ENCODE measurements around the gene DYRK1B.
"Not testable (repeated sequence)": the region's sequence is repeated elsewhere in the genome, so short reads cannot be mapped to it uniquely, and the experiment has no call there.

Gene DYRK1B

GRCh38 chr19:39829702-39830275, 4.2 kb downstream of the DYRK1B start:
- no peak for DNase-seq

GRCh38 chr19:39828654-39829032, 5.3 kb downstream of the DYRK1B start:
- DNase-seq: no peak

- DNase-seq: no peak
These were observed 5.8 kb downstream of the DYRK1B start for GRCh38 chr19:39828015-39828653.

DNA sequence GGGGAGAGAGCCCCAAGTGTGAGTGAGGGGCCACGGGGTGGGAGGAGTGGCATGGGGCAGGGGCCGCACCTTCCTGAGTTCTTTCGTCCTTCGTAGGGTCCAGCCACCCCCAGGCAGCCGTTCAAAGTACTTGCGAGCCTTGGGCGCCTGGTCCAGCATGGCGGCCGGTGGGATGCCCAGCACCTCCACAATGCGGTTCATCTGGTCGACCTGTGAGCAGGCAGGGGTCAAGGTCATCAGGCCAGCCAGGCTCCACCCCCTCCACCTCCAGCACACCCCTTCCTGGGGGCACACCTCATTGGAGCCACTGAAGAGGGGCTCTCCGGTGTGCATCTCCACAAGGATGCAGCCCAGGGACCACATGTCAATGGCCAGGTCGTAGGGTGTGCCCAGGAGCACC, 6.7 kb downstream of the DYRK1B start:
- DNase-seq: no peak

DNA sequence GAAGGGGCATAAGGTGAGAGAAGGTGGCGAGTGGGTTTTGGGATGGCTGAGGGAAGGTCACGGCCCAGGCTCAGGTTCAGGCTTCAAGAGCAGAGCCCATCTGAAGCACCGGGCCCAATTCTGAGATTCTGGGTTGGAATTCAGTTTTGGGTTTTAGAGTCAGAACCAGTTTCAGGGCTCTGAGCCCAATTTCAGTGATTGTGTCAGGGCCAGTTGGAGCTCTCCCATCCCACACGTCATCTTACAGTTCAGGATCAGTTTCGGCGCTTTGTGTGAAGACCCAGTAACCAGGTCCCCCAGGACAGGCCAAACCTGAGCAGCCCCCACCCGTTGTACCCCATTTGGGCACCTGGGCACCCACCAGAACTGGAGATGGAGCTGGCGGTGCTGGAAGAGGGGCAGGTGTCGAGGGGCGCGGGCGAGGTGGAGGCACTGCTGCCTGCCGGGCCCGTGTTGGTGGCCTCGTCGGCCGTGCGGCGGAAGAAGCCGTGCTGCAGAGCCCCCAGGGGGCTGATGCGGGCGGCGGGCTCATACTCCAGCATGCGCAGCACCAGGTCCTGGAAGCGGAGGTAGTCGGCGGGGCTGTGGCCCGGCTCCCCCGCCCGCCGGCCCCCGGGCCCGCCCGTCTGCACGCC, 7.5 kb downstream of the DYRK1B start:
- DNase-seq: no peak

DNA sequence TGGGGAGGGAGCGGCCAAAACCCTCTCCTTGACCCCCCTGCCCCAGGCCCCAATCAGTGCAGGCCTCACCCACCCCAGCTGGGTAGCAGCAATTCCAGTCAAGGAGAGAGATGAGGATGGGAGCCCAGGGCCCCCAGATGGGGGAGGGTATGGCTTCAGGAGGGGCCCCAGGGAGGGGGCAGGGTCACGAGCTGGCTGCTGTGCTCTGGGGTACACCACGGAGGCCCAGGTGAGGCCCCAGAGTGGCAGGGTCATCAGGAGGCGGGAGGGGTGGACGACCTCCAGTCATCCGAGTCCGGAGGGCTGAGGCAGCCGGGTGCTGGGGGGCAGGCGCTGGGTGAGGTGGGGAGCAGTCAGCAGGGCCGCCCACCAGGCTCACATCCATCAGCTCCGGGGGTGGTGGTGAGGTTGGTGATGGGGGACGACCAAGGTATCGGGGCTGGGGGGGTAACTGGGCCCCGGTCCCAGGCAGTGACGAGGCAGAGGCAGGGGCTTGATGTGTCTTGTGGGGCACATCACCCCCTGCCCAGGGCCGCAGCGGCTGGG, 8.4 kb downstream of the DYRK1B start:
- DNase-seq: no peak

GRCh38 chr19:39825093-39825463, 8.9 kb downstream of the DYRK1B start:
- DNase-seq: no peak

DNA sequence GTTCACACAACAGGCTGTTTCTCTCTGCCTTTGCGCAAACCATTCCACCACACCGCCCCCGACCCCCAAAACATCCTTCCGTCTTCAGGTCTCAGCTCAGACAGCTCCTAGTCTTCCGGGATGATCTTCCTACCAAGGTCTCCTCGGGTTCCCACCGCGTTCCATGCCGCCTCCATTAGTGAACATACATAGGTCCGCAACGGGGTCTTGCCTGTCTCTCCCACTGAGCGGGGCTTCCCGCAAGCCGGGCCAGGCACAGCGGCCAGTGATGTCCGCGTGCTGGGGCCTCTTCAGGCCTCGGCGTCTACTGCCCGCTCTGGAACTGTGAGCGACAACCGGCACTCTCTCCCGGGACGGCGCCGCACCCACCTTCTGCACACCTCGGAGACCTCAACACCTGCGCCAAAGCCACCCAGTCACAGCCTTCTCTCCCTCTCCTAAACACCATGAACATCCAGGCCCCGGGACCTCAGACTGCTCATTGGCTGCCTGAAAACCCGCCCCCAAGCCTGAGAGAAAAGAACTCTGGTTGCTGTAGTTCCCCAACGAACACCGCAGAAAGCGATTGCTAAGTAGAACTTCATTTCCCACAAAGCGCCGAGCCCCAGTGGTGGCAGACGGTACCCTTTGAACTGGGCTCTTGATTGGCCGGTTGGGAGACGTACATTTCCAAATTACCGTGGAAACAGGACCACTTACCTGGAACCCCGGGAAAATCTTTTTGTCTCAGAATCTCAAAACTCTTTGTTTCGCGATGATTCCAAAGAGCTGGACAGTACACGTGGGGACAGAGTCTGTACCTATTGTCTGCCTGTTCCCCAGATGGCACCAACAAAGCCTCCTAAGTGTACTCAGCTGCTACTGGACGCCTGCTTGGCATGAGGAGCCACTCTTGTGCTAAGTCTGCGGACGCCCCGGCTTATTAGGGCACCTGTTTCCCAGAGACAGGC, 9.5 kb downstream of the DYRK1B start:
- DNase-seq: peak; percentile 89

DNA sequence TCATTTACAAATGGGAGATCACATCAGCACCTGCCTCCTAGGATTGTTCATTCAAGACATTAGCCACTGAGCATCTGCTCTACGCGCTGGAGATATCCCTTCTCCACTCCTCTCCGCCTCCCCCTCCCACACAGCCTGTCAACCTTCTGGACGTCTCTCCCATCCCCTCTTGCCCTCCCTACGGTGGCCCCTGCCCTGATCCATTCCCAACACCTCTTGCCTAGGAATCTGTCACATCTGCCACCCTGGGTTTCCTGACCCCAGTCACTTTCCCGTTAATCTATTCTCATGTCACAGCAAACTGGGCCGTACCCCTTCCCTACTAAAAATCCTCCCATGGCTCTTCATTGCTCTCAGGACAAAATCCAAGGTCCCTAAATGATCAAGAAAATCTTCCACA, 10.3 kb downstream of the DYRK1B start:
- DNase-seq: no peak

DNA sequence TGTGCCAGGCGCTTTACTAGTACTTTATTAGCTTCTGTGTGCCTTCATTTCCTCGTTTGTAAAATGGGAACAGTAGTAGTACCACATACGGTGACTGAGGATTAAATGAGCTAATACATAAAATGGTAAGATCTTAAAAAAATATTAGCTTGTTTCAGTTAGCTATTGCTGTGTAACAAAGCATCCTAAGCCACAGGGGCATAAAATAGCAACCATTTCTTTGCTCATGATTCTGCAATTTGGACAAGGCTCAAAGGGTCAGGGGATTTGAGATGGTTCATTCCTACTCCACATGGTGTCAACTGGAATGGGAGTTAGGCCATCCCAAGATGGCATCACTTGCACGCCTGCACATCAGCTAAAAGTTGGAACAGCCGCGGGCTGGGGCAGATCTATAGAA, 13.3 kb downstream of the DYRK1B start:
- no peak for DNase-seq

GRCh38 chr19:39819786-39820185, 14.2 kb downstream of the DYRK1B start:
- no peak for DNase-seq

DNA sequence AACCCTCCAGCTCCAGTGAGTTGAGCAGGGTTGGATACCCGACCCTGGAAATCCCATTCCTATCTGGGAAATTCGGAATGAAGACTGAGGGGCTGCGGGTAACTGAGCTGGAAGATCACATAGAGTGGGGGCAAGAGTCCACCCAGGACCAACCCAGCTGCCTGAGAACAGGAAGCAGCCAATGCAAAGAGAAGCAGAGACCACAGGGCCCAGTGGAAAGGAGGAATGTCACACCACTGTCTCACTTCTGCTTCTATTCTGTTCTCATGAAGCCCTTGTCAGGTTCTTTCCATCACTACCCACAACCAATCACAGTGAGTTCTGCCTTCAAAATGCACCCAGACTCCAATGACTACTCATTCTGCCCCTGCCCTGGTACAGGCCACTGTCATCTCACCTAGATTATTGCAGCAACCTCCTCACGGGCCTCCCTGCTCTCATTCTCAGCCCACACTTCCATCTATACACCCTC, 15.3 kb downstream of the DYRK1B start:
- DNase-seq: no peak

GRCh38 chr19:39817888-39818561, 15.9 kb downstream of the DYRK1B start:
- DNase-seq: no peak

DNA sequence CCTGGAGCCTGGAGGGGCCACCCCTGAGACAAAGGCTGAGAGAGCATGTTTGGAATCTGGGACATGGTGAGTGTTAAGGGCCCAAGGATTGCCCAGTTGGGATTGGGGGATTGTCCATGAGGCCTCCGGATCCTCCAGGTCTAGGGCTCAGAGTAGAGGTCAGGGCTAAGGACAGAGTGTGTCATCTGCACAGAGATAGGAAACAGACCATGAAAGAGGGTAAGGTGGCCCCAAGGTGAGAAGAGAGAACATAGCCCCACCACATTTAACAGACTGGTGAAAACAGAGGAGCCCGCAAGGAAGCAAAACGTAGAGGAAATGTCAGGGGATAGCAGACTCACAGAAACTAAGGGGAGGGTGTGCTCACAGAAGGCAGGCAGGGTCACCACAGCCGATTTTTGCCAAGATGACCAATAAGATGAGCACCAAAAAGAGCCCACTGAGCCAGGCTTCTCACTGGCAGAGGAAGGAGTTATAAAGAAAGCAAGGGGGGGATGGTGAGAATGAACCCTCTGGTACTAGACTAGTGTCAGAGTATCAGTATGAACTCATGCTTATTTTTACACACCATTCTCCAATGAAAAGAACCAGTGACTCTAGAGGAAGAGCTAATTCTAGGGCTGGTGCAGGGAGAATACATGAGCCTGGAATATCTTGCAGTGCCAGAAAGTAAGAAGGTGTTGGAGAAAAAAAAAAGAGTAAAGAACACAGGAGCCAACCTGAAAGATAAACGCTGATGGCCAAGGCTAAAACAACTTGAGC, 17.5 kb downstream of the DYRK1B start:
- DNase-seq: no peak

GRCh38 chr19:39814595-39814994, 19.4 kb downstream of the DYRK1B start:
- DNase-seq: no peak

DNA sequence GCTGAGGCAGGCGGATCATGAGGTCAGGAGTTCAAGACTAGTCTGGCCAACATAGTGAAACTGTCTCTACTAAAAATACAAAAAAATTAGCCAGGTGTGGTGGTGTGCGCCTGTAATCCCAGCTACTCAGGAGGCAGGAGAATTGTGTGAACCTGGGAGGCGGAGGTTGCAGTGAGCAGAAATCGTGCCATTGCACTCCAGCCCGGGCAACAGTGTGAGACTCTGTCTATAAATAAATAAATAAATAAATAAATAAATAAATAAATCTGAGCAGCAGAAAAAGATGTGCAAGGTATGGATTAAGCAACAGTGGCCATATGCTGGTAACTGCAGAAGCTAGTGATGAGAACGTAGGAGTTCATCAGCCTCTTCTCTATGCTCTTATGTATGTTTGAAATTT, 19.9 kb downstream of the DYRK1B start:
- not testable (repeated sequence) for DNase-seq

- no peak for DNase-seq
These were observed 20.5 kb downstream of the DYRK1B start for GRCh38 chr19:39813264-39813993.

DNA sequence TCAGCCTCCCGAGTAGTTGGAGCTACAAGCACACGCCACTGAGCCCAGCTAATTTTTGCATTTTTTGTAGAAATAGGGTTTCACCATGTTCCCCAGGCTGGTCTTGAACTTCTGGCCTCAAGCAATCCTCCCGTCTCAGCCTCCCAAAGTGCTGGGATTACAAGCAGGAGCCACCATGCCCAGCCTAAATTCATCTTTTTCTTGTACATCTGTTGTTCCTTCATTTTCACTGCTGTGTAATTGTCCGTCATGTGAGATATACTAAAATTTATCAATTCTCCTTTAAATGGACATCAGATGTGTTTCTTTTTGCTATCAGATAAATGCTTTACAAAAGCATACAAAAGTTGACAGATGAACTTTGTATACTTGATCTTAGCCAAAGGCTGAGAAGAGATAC, 22.9 kb downstream of the DYRK1B start:
- DNase-seq: no peak

DNA sequence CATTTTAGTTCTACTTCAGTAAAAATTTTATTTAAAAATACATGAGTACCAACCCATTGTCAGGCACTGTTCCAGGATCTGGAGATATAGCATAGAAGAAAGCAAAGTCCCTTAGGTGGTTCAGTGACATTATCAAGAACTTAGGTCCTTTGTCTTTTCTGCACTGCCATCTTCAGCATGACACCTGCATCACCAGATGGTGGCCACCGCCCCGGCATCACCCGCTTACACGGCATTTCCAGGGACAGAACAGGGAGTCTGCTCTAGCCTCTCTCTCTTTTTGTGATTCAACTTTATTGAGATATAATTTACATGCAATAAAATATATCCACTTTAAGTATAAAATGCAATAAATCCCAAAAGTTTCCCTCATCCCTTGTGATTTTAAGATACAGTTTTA, 23.5 kb downstream of the DYRK1B start:
- no peak for DNase-seq

DNA sequence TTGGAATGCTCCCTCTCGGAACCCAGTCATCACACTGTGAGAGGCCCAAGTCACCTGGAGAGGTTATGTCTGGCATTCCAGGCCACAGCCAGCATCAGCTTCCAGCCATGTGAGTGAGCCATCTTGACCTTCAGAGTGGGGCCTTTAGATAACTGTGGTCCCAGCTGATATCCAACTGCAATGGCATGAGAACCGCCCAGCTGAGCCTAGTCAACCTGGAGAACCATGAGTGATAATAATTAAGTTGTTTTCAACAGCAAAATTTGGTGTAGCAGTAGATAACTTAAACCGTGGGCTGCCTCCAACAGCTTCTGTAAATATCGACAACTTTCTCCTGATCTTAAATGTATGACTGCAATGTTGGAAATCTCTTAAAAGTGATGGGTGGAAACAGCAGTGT, 24.6 kb downstream of the DYRK1B start:
- DNase-seq: no peak

DNA sequence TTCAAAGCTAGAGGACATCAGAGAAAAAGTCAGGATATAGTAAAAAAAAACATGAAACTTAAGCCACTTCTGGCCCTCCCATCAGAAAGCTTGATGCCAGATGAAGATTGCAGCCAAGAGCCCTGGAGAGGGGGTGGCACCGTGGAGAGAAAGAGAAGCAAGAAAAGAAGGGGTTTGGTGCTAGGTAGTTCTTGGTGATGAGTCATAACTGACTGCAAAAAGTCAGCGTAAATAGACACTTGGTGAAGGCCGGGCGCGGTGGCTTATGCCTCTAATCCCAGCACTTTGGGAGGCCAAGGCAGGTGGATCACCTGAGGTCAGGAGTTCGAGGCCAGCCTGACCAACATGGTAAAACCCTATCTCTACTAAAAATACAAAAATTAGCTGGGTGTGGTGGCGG, 25.3 kb downstream of the DYRK1B start:
- DNase-seq: not testable (repeated sequence)

Data from fibroblast of skin of right quadriceps (primary cell).